ENCODE results near the gene SMIM41.

- TF ChIP-seq CTCF (IDR thresholded peaks at IDR 0.05) = no peak
- TF ChIP-seq POLR2A (IDR thresholded peaks at IDR 0.05) = no peak
- TF ChIP-seq POLR2AphosphoS5 (IDR thresholded peaks at IDR 0.05) = no peak
Measured at GRCh38 chr12:52123487-52124186, 44.1 kb downstream of the SMIM41 start.

Data from sigmoid colon (tissue), 4 donors.